Caki2 (cell line): ENCODE data around the gene CCDC182. TPM values are rescaled to one million over a fixed set of nuclear protein-coding genes. Genes with fewer than 3 reads are reported as not detected.

Source experiments
- DNase-seq: peaks from one replicate; pipeline ENCODE4 v3.0.0-alpha.2; 2015; ENCODE audit warnings: low read depth
- in situ Hi-C: cut with HindIII; loops from 2 replicates; pipeline ENCODE4 v1.10.0; 2016; ENCODE audit warnings: low sequenced_read_pairs, low pct_unique_long_range_greater_than_20kb, mixed read lengths
- total RNA-seq: library from RNA; depleted of rRNA; stranded (reverse); fragments of >200 nt; shearing (Covaris generic); gene quantifications from 2 replicates; pipeline ENCODE4 v1.2.3, GENCODE V29; 2014; ENCODE audit warnings: low replicate concordance

Gene CCDC182
- total RNA-seq, 1 experiment from 2014 or later, result not detected

- in situ Hi-C loops, result no loop called here
These were observed 7.6 kb downstream of the CCDC182 start for GRCh38 chr17:57737450-57737849.

GRCh38 chr17:57735707-57736106 is 9.4 kb downstream of the CCDC182 start:
- no peak for DNase-seq
- in situ Hi-C loops, result no loop called here

More at GRCh38 chr17:57737450-57737849, 7.6 kb downstream of the CCDC182 start:
- DNase-seq, result no peak

GRCh38 chr17:57735230-57735629 is 9.9 kb downstream of the CCDC182 start:
- no peak for DNase-seq
- in situ Hi-C loops, result no loop called here

- DNase-seq, result no peak
- in situ Hi-C loops, result no loop called here
These were observed 12.0 kb downstream of the CCDC182 start for GRCh38 chr17:57733085-57733484.

- DNase-seq, result no peak
- in situ Hi-C loops, result no loop called here
These were observed 13.0 kb downstream of the CCDC182 start for GRCh38 chr17:57732062-57732461.

- DNase-seq, result no peak
- in situ Hi-C loops, result no loop called here
These were observed 14.9 kb downstream of the CCDC182 start for GRCh38 chr17:57730026-57730701.

GRCh38 chr17:57727630-57728175 is 17.4 kb downstream of the CCDC182 start:
- DNase-seq, result no peak
- in situ Hi-C loops, result no loop called here

GRCh38 chr17:57726838-57727237 is 18.3 kb downstream of the CCDC182 start:
- in situ Hi-C loops, result no loop called here
- DNase-seq, result no peak

GRCh38 chr17:57726213-57726790 is 18.8 kb downstream of the CCDC182 start:
- in situ Hi-C loops, result no loop called here
- DNase-seq, result no peak

GRCh38 chr17:57724729-57725125 is 20.4 kb downstream of the CCDC182 start:
- no peak for DNase-seq
- in situ Hi-C loops, result no loop called here

GRCh38 chr17:57724026-57724728 is 20.9 kb downstream of the CCDC182 start:
- in situ Hi-C loops, result no loop called here
- DNase-seq, result peak; percentile 74

- in situ Hi-C loops, result no loop called here
- peak; percentile 95 for DNase-seq
These were observed 21.6 kb downstream of the CCDC182 start for GRCh38 chr17:57723427-57724025.

GRCh38 chr17:57722704-57723043 is 22.4 kb downstream of the CCDC182 start:
- no peak for DNase-seq
- in situ Hi-C loops, result no loop called here

GRCh38 chr17:57721967-57722703 is 23.0 kb downstream of the CCDC182 start:
- in situ Hi-C loops, result no loop called here
- no peak for DNase-seq

GRCh38 chr17:57720386-57721035 is 24.6 kb downstream of the CCDC182 start:
- in situ Hi-C loops, result no loop called here
- DNase-seq, result no peak

GRCh38 chr17:57718878-57719277 is 26.2 kb downstream of the CCDC182 start:
- in situ Hi-C loops, result no loop called here
- DNase-seq, result no peak

GRCh38 chr17:57715981-57716380 is 29.1 kb downstream of the CCDC182 start:
- in situ Hi-C loops, result no loop called here
- no peak for DNase-seq

GRCh38 chr17:57714665-57715180 is 30.4 kb downstream of the CCDC182 start:
- in situ Hi-C loops, result no loop called here
- no peak for DNase-seq
